LoVo (cell line): ENCODE data around the gene VLDLR.
A peak's percentile ranks its signal among the peaks of the same experiment; 100 is the strongest.
"Not testable (repeated sequence)": the region's sequence is repeated elsewhere in the genome, so short reads cannot be mapped to it uniquely, and the experiment has no call there.

Experiments used
- DNase-seq: peaks from one replicate; pipeline ENCODE4 v3.0.0-alpha.2; 2016; ENCODE audit warnings: low spot score

Gene VLDLR

GRCh38 chr9:2664174-2665065 is 42.8 kb downstream of the VLDLR start:
- DNase-seq: no peak

DNA sequence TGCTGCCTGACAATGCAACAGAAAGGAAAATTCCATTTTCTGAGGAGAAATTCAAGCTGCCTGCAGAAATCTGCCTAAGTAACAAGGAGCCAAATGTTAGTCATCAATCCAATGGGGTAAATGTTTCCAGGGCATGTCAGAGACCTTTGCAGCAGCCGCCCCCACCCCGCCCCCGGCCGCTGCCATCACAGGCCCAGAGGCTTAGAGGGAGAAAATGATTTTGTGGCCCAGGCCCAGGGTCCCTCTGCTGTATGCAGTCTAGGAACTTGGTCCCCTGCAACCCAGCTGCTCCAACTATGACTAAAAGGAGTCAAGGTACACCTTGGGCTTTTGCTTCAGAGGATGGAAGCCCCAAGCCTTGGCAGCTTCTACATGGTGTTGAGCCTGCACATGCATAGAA is 45.0 kb downstream of the VLDLR start:
- DNase-seq: no peak

DNA sequence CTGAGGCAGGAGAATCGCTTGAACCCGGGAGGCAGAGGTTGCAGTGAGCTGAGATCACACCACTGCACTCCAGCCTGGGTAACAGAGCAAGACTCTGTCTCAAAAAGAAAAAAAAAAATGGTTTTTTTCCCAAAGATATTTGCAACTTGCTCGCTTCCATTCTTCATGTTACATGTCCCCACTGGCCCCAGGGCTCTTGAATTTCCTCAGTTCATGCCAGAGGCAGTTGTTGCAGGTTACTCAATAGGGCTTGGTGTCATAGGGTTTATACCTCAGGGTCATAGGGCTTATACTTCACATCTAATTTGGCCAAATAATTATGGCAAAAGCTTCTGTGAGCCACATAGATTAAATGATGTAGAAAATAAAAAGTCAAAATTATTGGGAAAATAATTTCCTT is 51.6 kb downstream of the VLDLR start:
- DNase-seq: no peak

- no peak for DNase-seq
Measured at GRCh38 chr9:2674141-2674824, 52.7 kb downstream of the VLDLR start.

GRCh38 chr9:2675834-2676233 is 54.2 kb downstream of the VLDLR start:
- no peak for DNase-seq

GRCh38 chr9:2676466-2676865 is 54.9 kb downstream of the VLDLR start:
- peak; percentile 31 for DNase-seq

DNA sequence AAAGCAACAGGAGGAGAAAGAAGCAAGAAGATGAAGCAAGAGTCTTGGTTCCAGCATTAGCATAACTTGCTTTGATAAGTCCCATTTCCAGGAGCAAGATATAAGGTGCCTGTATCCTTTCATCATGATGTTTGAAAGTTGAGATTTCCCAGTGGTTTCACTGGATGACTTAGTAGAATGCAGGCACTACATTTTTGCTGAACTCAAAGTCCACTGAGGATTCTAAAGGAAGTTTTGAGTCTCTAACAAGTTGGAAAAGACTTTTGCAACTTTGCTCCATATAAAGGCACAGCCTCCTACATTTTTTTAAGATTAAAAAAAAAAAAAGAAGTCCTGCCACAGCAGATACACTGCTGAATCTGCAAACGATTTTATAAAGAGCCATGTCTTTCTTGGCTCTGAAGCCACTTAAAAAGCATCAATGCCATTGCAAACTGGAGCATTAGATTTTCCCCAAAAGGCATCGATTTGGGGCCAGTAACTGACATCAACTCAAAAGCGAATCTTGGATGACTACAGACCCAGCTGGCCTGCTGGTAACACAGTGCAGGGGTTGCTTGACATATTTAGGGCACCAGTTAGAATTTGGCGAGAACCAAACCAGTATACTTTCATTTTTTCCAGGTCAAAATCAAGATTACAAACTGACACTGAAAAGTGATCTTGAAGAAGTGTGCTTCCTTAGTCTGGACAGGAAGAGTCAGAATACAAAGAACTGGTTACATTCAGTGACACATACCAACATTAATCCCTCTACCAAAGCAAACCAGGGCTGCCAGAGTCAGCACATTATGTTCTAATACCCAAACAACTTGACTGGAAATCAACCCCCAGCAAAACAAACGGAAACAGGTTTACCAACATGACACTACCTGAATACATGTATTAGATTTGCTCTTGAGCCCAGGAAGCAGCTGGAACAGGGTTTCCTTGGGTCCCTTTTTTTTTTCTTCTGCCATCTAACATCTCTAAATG is 56.6 kb downstream of the VLDLR start:
- DNase-seq: no peak

DNA sequence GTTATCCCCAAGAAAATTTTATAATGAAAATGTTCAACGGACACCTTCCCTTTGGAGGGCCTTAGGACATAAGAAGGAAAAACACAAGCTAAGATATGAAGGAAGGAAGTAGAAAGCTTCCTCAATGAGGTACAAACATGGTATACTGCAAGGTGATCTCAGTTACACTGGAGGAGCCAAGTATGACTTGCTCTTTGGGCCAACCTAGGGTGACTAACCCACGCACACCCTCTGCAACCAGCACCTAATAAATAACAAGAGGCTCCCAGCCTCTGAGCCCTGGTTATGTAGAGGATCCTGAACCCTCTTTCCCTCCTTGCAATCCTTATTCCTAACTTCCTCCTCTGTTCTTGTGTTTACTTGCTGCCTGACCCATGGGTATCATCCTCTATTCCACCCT is 57.4 kb downstream of the VLDLR start:
- no peak for DNase-seq

- DNase-seq: no peak
Measured at GRCh38 chr9:2681981-2682380, 60.4 kb downstream of the VLDLR start.

DNA sequence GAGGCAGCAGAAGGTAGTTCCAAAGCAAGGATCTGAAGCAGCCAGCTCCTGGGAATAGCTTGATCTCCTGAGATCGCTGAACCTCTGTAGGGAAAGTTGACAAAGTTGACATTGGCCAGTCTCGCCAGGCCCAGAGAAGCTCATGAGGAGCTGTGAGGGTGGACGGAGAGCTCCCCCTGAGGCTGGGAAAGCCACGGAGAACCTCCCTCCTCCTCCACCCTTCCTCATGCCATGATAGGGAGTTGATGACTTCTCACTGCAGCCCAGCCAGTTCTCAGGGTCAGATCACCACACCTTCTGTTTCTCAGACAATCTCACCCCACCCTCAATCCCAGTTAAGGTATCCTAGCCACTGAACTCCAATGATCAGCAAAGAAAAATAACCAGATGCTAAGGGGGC is 65.3 kb downstream of the VLDLR start:
- no peak for DNase-seq

GRCh38 chr9:2688636-2689035 is 67.0 kb downstream of the VLDLR start:
- no peak for DNase-seq

- DNase-seq: no peak
Measured at GRCh38 chr9:2691212-2691611, 69.6 kb downstream of the VLDLR start.

GRCh38 chr9:2691626-2692025 is 70.0 kb downstream of the VLDLR start:
- no peak for DNase-seq

GRCh38 chr9:2693056-2693455 is 71.5 kb downstream of the VLDLR start:
- DNase-seq: no peak

DNA sequence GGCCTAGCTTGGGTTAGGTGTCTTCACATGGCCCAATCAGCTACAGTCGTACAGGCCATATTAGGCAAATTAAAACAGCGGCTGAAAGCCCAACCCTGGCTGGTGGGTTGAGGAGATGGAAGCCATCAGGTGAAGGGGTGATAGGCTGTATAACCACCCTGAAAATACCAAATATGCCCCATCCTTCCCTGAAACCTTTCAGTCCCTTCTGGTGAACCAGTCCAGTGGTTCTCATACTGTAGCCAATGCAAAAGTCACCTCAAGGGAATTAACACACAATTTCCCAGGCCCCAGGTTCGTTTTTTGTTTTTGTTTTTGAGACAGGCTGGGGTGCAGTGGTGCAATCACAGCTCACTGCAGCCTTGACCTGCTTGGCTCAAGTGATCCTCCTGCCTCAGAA is 75.9 kb downstream of the VLDLR start:
- no peak for DNase-seq

DNA sequence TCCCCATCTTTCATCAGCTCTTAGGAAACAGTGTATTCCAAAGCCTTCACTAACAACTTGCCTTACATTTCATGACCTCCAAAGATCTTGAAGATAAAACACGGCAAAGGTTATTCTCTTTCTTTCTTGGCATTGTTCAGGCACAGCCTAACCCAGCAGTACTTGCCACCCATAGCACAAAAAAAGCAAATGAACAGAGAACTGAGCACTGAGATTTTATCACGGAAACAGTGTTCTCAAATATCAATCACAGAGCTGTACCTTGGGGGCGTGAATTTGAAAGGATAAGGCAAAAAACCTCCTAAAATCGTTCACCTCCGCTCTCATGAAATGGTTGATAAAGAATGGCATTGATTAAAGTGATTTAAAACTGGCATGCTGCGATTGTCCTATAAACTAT is 78.8 kb downstream of the VLDLR start:
- DNase-seq: no peak

DNA sequence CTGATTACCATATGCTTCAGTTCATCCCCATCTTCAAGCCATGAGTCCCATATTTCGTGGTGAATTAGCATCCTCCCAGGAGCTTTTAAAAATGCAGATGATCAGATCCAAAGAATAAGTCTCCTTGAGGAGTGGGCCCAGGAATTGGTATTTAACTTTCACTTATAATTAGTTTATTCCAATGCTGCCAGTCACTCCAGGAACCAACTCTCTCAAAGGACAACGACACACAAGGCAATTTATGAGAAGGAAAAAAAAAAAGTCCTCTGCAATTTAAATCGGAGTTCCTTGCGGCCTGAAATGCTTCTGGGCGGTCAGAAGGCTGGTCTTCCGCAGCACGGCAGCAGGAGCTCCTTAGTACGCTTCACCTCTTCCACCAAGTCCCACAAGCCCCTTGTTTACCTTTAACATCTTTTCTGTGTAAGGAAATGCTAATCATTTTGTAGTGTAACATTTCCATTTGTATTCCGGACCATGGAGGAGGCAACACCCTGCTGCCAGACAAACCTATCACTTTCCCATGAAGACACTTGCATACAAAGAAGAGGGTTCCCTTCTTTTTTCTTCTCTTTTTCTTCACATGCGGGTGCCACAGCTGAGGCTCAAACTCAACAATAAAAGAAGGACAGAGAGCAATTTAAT is 79.4 kb downstream of the VLDLR start:
- no peak for DNase-seq

DNA sequence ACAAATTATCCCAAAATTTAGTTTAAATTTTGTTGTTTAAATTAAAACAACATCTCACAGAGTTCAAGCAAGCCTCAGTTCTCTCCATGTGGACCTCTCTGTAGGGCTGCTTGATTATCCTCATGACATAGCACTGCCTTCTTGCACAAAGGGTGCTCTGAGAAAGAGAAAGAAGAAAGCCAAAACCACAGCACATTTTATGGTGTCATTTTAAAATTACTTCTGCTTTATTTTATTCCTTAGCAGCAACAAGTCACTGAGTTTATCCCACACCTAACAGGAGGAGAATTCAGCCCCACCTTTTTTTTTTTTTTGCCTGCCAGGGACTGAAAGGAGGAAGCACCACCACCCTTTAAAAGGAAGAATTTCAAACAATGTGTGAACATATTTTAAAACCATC is 82.9 kb downstream of the VLDLR start:
- no peak for DNase-seq

GRCh38 chr9:2707256-2707655 is 85.7 kb downstream of the VLDLR start:
- not testable (repeated sequence) for DNase-seq
